ENCODE data around the gene ZNF784. TPM values are rescaled to one million over a fixed set of nuclear protein-coding genes. Genes with fewer than 3 reads are reported as not detected.

The ZNF784 gene
- total RNA-seq (2014; rRNA removed; shearing (Covaris generic)) (3.4 and 6.6 TPM in 2 replicates), total RNA-seq (2022) (4.0 and 5.4 TPM in 2 replicates), Bru-seq, nascent RNA (percentile 38 among the genes with signal in this experiment), BruChase-seq, experiment 1, labeled RNA remaining after a 6-hour chase (percentile 41 among the genes with signal in this experiment), BruChase-seq, experiment 2, labeled RNA remaining after a 2-hour chase (percentile 45 among the genes with signal in this experiment)
- long read RNA-seq, result 0 reads

GRCh38 chr19:55624109-55625003 lies at the start of gene ZNF784:
Gene ZNF784 (minus strand): TSS chr19:55624566. CDS start chr19:55624561, 5 bp downstream.
- Histone ChIP-seq H3K4me2 (ENCODE audit: low read length) (peak within 1 kb of the TSS; percentile 91), H3K27ac (ENCODE audit: low read depth, low read length, poor library complexity, severe bottlenecking) (peak within 1 kb of the TSS; percentile 63), H3K4me1 (ENCODE audit: insufficient read depth, low read length, poor library complexity, severe bottlenecking) (peaks cover 11% of the 10 kb centered on the region), H3K4me3 (ENCODE audit: low read depth, low read length, poor library complexity, severe bottlenecking) (peak within 1 kb of the TSS; percentile 67), H3K79me2 (ENCODE audit: insufficient read depth, low read depth, low read length) (no peaks in the 10 kb centered on the region), H2AFZ (ENCODE audit: low read length) (peak within 1 kb of the TSS; percentile 46; the same call in 1 of the 2 replicates), H4K20me1 (ENCODE audit: insufficient read depth, low read length) (no peaks in the 10 kb centered on the region), H3K36me3 (ENCODE audit: insufficient read depth, low read length) (peaks cover 8% of the 10 kb centered on the region; the same call in 1 of the 2 replicates), H3K9me3 (ENCODE audit: low read length) (no peaks in the 10 kb centered on the region), H3K9me2 (ENCODE audit: insufficient read depth, low read length) (no peaks in the 10 kb centered on the region)
- intact Hi-C loops (cut with micrococcal nuclease; ENCODE audit: unreplicated experiment), result no loop called here
- CTCF ChIA-PET (ENCODE audit: unreplicated experiment), result interaction anchor here (0.6 to 0.7 kb wide), 3 partner anchors 13 to 107 kb away, joined by 3 to 4 read pairs (median 3); no protein-coding TSS in a partner anchor
- no TSS peak for BruUV-seq (replicated peaks)
- DNase-seq (ENCODE audit: low spot score), result peak; percentile 97
- TF ChIP-seq CTCF (conservative IDR thresholded peaks at IDR 0.05; ENCODE audit: low read length), result no peak
- no peak for TF ChIP-seq EZH2phosphoT487 (IDR thresholded peaks at IDR 0.05; ENCODE audit: borderline replicate concordance, low read depth, low read length)
- POLR2A ChIA-PET, result interaction anchor here (0.6 to 1.3 kb wide), 12 partner anchors 9 to 690 kb away, joined by 3 to 15 read pairs (median 4); partner anchors contain the start of genes FIZ1, U2AF2 and ZSCAN5A

- Histone ChIP-seq H3K9me3 (ENCODE audit: low read length) (no peaks in the 10 kb centered on the region), H3K9me2 (ENCODE audit: insufficient read depth, low read length) (no peaks in the 10 kb centered on the region), H3K79me2 (ENCODE audit: insufficient read depth, low read depth, low read length) (peaks cover 61% of the 10 kb centered on the region), H3K4me2 (ENCODE audit: low read length) (peak overlapping the region; percentile 11; the same call in 1 of the 2 replicates), H2AFZ (ENCODE audit: low read length) (no peak overlapping the region), H3K27ac (ENCODE audit: low read depth, low read length, poor library complexity, severe bottlenecking) (peak overlapping the region; percentile 21), H3K4me1 (ENCODE audit: insufficient read depth, low read length, poor library complexity, severe bottlenecking) (peaks cover 40% of the 10 kb centered on the region), H4K20me1 (ENCODE audit: insufficient read depth, low read length) (no peaks in the 10 kb centered on the region; the same call in 1 of the 2 replicates), H3K36me3 (ENCODE audit: insufficient read depth, low read length) (peaks cover 86% of the 10 kb centered on the region), H3K4me3 (ENCODE audit: low read depth, low read length, poor library complexity, severe bottlenecking) (no peak overlapping the region)
- DNase-seq (ENCODE audit: low spot score), result no peak
- no peak for TF ChIP-seq EZH2phosphoT487 (IDR thresholded peaks at IDR 0.05; ENCODE audit: borderline replicate concordance, low read depth, low read length)
- TF ChIP-seq CTCF (conservative IDR thresholded peaks at IDR 0.05; ENCODE audit: low read length), result no peak
- intact Hi-C loops (cut with micrococcal nuclease; ENCODE audit: unreplicated experiment), result no loop called here
- no TSS peak for BruUV-seq (replicated peaks)
- ChIA-PET CTCF (ENCODE audit: unreplicated experiment) (no interaction called here), POLR2A (no interaction called here)
Observed at GRCh38 chr19:55673889-55674288, 49.5 kb upstream of the ZNF784 start.
